ENCODE data around the gene TPD52L2.

The TPD52L2 gene

DNA sequence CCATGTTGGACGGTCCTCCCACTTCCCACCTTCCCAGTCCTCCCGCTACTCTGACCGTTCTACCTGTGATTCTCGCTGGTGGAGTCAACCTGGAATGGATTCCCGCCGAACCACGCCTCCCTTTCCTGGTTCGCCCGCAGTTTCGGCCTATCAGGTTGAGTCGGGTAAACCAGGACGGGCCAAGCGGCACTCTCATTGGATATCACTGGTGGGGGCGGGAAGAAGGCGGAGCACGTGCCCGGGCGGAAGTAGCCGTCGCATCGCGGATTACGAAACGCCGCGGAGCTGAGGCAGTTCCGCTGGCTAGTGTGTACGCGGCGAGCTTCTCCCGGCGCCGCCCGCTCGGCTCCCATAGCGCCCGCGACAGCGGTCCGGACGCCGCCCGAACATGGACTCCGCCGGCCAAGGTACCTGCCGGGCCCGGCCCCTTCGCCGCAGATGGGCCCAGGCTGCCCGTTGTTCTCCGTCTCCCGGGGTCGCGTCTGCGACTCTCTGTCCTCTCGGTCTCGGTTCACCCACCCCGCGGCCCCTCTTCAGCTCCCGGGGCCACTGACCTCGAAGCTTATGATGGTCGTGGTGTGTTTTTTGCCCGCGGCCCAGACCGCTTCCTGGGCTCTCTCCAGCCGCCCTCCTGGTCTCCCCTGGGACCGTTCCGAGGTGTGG, at the start of gene TPD52L2:
Gene TPD52L2 (plus strand): TSS at position 293 of the 663 bp plus-strand sequence. CDS start 96 bp downstream, at position 389.
- FAIRE-seq (peak; percentile 90), DNase-seq (ENCODE audit: low spot score) (peak; percentile 98)

DNA sequence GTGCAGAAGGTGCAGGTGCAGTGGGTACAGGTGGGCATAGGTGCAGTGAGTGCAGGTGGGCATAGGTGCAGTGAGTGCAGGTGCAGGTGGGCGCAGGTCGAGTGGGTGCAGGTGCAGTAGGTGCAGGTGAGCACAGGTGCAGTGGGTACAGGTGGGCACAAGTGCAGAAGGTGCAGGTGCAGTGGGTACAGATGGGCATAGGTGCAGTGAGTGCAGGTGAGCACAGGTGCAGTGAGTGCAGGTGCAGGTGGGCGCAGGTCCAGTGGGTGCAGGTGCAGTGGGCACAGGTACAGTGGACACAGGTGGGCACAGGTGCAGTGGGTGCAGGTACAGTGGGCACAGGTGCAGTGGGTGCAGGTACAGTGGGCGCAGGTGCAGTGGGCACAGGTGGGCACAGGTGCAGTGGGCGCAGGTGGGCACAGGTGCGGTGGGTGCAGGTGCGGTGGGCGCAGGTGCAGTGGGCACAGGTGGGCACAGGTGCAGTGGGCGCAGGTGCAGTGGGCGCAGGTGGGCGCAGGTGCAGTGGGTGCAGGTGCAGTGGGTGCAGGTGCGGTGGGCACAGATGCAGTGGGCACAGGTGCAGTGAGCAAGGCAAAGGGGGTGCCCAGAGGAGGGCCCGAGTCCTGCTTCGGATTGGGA, 49.3 kb upstream of the TPD52L2 start:
- FAIRE-seq (no peak), DNase-seq (ENCODE audit: low spot score) (no peak)

DNA sequence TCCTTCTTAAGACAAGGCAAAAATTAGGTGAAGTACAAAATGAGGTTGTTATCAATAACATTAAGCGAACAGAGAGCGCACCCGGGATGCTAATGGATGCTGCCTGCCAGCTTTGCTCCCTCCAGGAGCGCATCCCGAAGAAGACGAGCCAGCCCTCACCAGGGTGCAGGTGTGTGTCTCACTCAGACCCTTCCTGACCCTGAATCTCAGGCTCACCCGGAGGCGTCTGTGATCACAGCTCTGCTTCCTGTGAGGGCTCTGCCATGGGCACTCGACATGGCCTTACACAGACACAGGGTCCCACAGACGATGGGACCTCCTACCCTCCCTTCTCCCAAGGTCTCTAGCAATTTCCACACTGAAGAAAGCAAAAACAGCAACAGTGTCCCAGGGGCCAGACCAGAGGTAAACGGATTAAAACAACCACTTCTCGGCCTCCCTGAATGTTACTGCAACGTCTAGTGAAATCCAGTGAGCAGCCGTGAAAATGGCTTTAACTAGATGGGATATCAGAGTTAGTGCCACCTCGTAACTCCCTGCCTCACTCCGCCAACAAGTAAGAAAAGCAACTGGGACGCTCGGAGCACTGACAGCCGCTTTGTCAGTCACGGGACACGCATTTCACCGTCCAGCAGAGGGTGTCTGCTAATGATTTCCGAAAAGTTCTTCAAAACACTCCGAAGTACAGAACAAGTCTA, 45.7 kb upstream of the TPD52L2 start:
- FAIRE-seq: no peak
- DNase-seq (ENCODE audit: low spot score): no peak

DNA sequence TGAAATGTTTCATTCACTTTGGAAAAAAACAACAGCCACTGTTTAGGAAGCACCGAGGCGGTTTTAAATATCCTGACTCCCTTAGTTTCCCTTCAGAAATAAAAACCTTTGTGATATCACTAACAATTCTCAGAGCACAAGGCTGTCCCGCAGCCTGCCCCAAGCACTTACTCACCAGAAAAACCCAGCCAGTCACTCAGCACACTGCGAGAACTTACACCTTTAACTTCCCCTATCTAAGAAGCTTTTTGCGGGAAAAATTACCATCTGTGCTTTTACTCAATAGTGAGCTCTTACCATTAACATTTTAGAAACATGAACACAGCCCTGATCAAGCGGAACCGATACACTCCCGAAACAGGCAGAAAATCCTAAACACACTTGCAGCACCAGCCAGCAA, 43.3 kb upstream of the TPD52L2 start:
- DNase-seq (ENCODE audit: low spot score) (no peak), FAIRE-seq (no peak)

DNA sequence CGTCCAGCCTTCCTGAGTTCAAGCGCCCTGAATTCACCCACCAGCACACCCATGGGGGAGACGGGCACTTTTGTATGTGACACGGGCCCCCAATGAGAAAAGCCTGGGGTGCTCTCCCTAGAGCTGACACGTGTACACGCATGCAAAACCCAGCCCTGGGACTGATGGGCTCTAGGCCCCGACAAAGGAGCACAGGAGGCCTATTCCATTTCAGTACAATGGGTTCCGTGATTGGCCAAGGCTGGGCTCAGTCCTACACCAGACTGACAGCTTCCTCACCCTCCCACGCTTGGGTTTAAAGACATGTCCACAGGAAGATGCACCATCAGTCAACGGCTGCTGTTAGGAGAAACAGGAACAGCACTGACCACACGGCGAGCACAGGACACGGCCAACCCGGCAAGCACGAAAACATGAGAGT, 42.8 kb upstream of the TPD52L2 start:
- DNase-seq (ENCODE audit: low spot score): no peak

DNA sequence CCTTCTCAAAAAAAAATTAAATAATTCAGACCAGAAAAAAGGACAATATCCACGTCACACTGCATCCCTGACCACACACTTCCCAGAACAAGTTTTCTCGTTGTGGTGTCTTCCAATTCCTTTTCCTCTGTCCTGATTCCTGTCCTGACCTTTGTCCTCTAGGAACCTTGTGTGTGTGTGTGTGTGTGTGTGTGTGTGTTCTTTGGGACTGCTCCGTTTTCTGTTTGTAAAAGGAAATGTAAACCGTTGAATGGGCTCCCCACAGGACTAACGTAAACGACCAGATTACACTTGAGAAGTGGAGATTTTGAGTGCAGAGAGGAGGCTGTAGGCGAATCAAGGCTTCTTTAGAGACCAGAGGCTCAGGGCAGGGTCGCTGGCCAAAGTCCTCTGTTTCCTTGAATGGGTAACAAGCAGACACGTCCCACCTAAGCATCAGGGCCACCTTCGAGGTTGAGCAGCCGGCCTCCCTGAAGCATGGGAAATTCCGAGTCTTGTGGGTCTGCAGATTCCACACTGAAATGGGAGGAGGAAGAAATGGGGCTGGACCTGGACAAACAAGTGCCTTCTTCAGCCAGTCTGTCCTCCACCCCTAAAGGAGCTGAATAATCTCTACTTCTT, 41.3 kb upstream of the TPD52L2 start:
- DNase-seq (ENCODE audit: low spot score) (no peak), FAIRE-seq (no peak)

More for the DNA sequence above, 42.8 kb upstream of the TPD52L2 start:
- no peak for FAIRE-seq

DNA sequence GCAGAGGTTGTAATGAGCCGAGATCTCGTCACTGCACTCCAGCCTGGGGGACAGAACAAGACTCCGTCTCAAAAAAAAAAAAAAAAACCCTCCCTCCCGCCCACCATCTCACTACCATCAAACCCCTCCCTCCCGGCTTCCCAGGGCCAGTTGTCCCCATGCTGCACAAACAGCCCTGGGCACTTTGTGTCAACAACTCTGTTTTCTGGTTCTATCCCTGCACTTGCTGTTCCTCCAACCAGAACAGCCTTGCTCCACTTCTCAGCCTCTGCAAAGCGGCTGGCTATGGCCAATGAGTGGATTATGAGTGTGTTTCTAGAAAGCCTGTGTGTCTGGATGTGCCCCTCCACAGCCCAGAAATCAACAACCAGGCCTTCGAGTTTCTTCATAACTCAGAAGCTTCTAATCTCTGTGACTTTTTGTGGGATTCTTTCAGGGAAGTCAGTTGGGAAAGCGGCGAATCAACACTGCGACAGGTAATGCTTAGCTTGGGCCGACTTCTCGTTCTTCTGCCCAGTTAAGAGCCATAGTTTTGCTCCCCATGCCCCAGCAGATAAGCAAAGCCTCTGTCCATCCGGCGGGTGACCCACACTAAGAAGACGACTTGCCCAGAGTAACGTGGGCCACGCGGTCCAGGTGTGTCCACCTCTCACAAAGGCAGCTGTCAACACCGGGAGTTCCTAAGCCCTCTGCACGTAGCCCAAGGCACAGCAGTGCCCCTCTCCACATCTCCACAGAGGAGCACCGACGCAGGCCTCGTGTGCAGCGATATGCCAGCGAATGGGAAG, 39.5 kb upstream of the TPD52L2 start:
- DNase-seq (ENCODE audit: low spot score): no peak
- no peak for FAIRE-seq

DNA sequence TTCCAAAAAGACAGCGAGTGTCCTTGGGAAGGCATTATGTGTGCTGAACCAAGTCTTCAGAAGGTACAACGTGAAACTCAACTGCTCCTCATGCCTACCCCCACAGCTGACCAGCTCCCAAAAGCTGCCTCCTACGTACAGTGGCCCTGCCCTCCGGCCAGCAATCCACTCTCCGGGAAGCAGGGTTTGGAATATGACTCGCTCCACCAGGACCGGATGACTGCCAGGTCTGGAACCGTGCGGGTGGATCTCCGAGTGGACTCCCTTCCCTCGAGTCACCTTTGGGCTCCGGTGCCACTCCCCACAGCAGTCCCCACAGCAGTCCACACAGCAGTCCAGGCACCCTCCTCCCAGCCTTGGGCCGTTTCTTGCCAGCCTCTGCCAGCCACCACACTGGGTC, 38.3 kb upstream of the TPD52L2 start:
- FAIRE-seq (no peak), DNase-seq (ENCODE audit: low spot score) (peak; percentile 10)

DNA sequence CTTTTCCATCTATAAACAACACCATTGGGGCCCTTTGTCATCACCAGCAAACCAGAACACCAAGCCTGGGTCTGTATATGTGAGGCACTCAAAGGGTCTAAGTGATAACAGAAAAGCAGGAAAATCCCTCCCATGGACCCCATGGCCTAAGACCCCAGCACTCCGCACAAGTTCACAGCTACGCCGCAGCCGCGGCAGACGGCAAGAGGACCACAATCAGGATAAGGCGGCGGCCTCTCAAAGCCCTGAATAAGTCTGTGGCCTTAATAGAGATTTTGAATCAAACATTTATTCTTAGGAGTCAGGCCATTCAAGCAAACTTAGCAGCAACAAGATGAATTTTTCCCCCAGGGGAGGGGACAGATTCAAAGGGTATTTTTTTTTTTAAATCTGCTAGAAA, 36.9 kb upstream of the TPD52L2 start:
- FAIRE-seq: no peak
- no peak for DNase-seq (ENCODE audit: low spot score)

DNA sequence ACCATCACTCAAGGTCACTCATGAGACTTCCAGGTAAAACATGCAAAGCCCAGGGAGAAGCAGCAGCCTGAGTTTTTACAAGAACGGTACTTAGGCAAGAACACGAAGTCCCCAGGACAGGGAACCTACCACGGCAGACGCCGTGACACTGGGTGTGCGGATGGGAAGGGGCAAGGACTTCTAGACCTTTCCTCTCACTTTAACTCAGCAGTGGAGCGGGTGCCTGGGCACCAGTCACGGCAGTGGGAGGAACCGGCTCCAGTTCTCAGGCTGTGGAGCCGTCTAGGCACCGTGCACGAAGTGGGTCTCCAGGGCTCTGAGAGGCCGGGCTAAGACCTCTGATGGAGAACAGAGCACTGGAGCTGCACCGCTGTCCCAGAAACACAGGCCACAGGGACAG, 36.5 kb upstream of the TPD52L2 start:
- FAIRE-seq (no peak), DNase-seq (ENCODE audit: low spot score) (no peak)

DNA sequence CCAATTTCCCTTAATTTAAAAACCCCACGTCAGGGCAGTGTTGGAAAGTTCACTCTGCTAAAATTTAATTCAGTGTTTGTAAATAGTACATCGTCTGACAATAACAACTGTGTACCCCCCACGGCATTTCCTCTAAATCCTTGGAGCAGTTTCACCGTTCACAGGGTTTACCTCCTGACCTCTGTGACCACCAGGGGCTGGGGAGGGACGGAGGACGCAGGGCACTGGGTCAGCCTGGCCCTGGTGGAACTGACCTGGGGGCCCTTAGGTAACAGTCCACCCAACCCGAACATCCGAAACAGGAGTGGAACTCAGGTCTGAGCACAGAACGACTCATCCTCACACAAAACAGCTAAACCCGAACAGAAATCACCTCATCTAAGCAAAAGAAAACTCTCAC, 36.1 kb upstream of the TPD52L2 start:
- FAIRE-seq (no peak), DNase-seq (ENCODE audit: low spot score) (no peak)

DNA sequence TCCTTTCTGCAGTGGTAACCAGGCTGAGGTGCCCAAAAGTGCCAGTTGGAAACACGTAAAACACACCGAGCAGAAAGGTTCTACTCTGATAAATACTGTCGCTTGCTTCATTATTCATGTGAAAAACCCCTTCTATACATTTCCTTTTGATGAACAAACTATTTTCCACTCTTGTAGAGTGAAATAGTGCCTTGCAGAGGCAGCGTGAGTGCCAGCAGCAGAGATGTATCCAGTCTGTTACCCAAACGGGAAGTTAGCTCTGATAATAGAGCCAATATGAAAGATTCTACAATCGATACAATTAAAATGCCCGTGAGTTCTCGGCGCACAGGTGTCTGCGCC, 35.5 kb upstream of the TPD52L2 start:
- FAIRE-seq: no peak
- DNase-seq (ENCODE audit: low spot score): no peak

DNA sequence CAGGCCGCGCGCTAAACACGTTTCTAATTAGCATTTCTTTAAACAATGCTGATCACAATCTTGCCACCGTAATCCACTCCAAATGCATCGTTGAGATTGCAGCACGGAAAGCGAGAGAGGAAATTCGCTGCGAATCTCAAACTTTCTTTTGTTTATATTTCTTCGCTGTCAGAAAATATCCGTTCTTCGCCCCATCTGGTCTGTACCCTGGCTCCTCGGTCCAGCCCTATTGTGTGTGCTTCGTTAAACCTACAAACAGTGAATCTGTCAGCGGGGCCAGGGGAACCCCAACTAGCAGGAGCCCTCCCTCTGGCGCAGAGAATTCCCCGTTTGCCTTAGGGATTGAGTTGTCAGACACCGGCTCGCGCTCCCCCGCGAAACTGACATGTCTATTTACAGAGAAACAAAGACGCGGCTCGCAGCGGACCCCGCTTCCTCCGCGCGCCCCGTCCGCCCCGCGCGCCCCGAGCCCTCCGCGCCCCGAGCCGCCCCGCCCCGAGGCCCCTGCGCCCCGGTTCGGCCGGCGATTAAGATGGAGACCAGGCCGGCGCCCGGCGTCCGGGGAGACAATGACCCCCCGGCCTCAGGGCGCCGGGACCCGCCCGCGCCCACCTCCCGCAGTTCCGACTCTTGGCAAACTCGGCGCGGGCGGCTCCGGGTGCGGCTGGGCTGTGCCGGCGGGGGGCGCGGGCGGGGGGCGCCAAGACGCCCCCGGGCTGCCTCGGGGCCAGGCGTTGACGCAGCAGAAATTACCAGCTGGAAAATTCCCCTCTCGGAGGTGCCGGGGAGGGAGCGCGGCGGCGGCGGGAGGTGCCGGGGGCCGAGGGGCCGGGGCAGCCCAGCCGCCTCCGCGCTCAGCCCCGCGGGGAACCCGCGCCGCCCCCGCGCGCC, 34.9 kb upstream of the TPD52L2 start:
- DNase-seq (ENCODE audit: low spot score) (no peak), FAIRE-seq (no peak)

DNA sequence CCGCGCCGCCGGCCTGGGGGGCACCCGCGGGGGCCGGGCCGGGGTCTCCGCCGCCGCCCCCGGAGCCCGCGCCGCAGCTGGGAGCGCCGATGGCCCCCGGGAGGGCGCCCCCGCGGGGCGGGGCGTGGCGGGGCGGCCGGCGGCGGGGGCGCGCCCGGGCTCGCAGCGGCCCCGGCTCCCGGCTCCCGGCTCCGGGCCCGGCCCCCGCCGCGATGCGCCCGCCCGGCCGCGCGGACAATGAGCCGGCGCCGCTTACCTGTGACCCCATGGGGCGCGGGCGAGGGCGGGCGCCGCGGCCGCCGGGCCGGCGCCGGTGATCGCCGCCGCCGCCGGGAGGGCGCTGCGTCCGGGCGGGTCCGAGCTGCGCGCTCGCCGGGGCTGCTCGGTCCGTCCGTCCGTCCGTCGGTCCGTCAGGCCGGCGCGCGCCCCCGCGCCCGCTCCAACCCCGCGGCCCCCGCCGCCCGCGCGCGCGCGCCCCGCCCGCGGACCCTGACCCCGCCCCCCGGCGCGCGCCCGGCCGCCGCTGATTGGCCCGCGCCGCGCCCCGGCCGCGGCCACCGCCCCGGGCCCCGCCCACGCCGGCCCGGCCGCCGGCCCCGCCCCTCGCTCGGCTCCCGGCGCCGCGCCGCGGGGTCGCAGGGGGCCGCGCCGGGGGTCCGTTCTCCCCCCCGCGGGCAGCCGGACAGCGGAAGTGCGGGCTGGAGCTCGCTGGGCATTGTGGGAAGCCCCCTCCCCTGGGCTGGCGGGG, 34.1 kb upstream of the TPD52L2 start, which contains the start of gene ZBTB46:
Gene ZBTB46 (minus strand): TSS at position 424 of the 748 bp plus-strand sequence. CDS start 40,507 bp downstream, outside the sequence.
- FAIRE-seq: no peak
- DNase-seq (ENCODE audit: low spot score): peak; percentile 7

DNA sequence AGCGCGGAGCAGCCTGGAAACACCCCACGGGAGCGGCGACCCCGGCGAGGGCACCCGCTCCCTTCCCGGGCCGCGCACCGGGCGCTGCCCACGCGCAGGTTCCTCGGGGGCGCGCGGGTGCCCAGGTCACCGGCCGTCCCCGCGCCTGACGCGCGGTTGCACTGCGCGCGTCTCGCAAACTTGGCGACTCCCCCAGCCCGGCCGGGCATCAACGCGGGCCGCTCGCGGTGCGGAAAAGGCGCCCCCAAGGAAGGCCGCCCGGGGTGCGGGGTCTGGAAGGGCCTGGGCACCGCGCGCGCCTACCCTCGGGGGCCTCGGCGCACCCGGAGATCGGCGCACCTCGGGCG, 33.5 kb upstream of the TPD52L2 start:
- DNase-seq (ENCODE audit: low spot score) (no peak), FAIRE-seq (no peak)

DNA sequence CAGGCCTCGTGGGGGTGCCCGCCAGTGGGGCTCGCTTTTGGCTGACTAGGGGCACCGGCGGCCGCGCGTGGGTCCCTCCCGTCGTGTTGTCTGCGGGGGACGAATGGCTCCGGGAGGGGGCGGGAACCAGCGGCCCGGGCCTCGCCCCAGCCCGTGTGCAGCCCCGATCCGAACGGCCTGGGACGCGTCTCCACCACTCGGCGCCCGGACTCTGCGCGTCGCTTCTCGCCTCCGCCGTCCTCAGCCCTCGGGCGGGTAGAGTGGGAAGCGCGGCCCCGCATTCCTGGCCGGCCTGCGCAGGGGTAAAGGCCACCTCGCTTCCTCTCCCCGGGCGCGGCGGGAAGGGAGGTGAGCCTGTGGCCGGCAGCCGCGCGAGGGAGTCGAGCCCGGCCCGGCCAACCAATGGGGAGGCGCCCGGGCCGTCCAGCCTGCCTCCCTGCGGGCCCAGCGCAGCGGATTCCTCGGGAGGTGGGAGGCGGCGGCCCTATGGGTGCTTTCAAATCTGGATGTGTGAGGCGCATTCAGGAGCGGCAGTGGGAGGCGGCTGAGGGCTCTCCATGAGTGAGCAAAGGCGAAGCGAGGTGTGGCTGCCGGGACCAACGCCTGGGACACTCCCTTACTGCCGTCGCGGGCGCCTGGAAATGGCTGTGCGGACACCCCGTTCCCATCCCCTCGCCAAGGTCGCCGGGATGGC, 32.9 kb upstream of the TPD52L2 start:
- no peak for DNase-seq (ENCODE audit: low spot score)
- FAIRE-seq: no peak

DNA sequence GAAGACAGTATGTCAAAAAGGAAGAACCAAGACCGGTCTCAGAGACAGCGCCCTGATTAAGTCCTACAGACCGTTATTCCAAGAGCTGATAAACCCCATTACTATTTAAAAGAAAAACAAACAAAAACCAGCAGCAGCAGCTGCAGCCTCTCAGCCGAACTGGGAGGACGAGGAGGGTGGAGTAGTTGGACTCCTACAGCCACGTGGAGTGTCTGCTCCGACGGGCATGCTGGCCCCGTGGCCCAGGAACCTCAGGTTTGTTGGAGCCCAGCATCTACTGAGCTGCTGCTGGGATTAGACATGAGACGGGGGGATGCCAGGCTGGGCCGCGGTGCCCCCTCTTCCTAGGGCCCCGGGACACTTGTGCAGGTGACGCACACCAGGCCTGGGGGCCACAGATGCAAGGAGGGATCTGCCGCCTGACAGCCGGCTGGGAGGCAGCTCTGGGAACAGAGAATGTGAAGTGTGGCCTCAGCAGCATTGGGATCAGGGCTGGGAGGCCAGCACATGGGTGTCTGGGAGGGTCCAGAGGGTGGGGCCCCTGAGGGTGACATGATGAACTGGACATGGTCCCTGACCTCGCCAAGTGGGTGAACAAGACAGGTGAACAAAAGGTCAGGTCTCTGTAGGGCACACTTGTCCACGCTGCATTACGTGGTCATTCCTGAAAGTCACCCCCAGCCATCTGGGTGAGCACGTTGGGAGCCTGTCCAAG, 31.1 kb upstream of the TPD52L2 start:
- no peak for FAIRE-seq
- DNase-seq (ENCODE audit: low spot score): no peak

DNA sequence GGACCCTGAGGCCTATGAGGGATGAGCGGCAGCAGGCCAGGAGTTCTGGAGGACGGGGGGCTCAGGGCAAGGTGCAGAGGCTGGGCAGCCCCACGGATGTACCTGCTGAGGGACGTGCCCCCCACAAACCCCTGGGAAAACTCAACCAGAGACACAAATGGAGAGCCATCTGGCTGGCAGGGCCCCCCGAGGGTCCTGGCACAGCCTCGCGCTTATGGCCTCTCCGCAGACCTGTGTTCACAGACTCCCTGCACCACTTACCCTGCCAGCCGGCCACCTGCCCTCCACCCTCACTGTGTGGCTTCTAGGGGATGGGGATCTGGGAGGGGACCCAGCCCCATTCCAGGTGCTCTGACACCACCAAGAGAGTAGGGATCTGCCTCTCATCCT, 30.6 kb upstream of the TPD52L2 start:
- no peak for DNase-seq (ENCODE audit: low spot score)
- no peak for FAIRE-seq
